GM12865 (cell line): ENCODE results near the gene DSG1.

ENCODE experiments used
- DNase-seq: peaks from one replicate; pipeline ENCODE4 v3.0.0; 2010; ENCODE audit warnings: low read depth
- H3K4me3 ChIP-seq: 2 replicates; pipeline ENCODE4 v1.5.1; 2011; ENCODE audit warnings: mild to moderate bottlenecking, low read depth, low read length, control low read depth
- CTCF ChIP-seq: IDR thresholded peaks from 2 replicates; pipeline ENCODE4 v1.5.1; 2011; ENCODE audit warnings: low read length, control low read depth, low read depth, inconsistent platforms; ENCODE audit not compliant: insufficient read depth; ENCODE audit errors: missing control alignments

The DSG1 gene

GRCh38 chr18:31297248-31297647 is 20.7 kb upstream of the DSG1 start:
- no peak for TF ChIP-seq CTCF
- no peak overlapping the region for H3K4me3 ChIP-seq
- no peak for DNase-seq

GRCh38 chr18:31301201-31301655 is 16.7 kb upstream of the DSG1 start:
- DNase-seq: no peak
- TF ChIP-seq CTCF: no peak

GRCh38 chr18:31302991-31303390 is 15.0 kb upstream of the DSG1 start:
- DNase-seq: no peak
- TF ChIP-seq CTCF: no peak

More at GRCh38 chr18:31301201-31301655, 16.7 kb upstream of the DSG1 start:
- H3K4me3 ChIP-seq: no peak overlapping the region

GRCh38 chr18:31303771-31304170 is 14.2 kb upstream of the DSG1 start:
- no peak for DNase-seq
- H3K4me3 ChIP-seq: no peak overlapping the region
- no peak for TF ChIP-seq CTCF

More at GRCh38 chr18:31302991-31303390, 15.0 kb upstream of the DSG1 start:
- H3K4me3 ChIP-seq: no peak overlapping the region

GRCh38 chr18:31309115-31309514 is 8.8 kb upstream of the DSG1 start:
- no peak overlapping the region for H3K4me3 ChIP-seq
- no peak for DNase-seq
- TF ChIP-seq CTCF: no peak

GRCh38 chr18:31316974-31317373 is 986 bp upstream of the DSG1 start:
- no peak for DNase-seq
- no peak overlapping the region for H3K4me3 ChIP-seq
- TF ChIP-seq CTCF: no peak

- DNase-seq: no peak
- no peak for TF ChIP-seq CTCF
- no peak overlapping the region for H3K4me3 ChIP-seq
These were observed 3.8 kb downstream of the DSG1 start for GRCh38 chr18:31321719-31322118.
